ENCODE data around the gene PEX11G. TPM values are rescaled to one million over a fixed set of nuclear protein-coding genes. Genes with fewer than 3 reads are reported as not detected.
A peak's percentile ranks its signal among the peaks of the same experiment; 100 is the strongest.

Gene PEX11G
- total and polyA plus RNA-seq, 10 donors, result 2.3 to 9.6 (median 4.6) TPM

DNA sequence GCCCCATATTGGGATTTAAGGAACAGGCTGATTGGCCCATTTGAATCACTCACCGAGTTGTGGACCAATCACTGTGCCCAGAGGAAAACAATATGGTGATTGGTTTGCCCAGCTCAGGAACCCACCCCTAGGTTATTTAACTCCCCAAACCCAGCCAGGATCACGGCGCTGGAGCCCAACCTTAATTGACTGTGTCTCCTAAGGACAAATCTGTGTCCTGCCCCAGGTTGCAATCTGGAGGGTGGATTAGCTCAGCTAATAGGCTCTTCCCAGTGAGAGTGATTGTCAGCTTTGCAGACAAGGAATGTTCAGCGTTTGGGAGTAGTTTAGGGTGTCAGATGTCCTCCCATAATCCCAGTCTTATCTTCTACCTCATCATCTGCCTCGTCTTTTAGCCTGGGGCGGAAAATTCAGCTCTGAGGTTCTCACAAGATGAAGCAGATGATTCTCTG lies 23.6 kb upstream of the PEX11G start:
- Histone ChIP-seq H3K4me3 (no peak overlapping the region), H3K27ac (no peak overlapping the region), H3K27me3 (replicated peaks in 1 of 7) (peaks cover 0 to 14% (median 0%) of the 10 kb centered on the region in 7 donors), H3K4me1 (peaks cover 0 to 27% (median 15%) of the 10 kb centered on the region in 6 donors), H3K36me3 (no peaks in the 10 kb centered on the region), H3K9me3 (no peaks in the 10 kb centered on the region)
- no peak for DNase-seq
- intact Hi-C loops (cut with DNase I; ENCODE audit: low total_unique reads), result no loop called here
- 63 to 79% (median 73%) methylated on average over 6 of the region's 6 CpGs for WGBS, 5 donors
- TF ChIP-seq POLR2A (IDR thresholded peaks at IDR 0.05), result no peak
- TF ChIP-seq POLR2AphosphoS5 (IDR thresholded peaks at IDR 0.05), result no peak
- TF ChIP-seq, protein P1, sequence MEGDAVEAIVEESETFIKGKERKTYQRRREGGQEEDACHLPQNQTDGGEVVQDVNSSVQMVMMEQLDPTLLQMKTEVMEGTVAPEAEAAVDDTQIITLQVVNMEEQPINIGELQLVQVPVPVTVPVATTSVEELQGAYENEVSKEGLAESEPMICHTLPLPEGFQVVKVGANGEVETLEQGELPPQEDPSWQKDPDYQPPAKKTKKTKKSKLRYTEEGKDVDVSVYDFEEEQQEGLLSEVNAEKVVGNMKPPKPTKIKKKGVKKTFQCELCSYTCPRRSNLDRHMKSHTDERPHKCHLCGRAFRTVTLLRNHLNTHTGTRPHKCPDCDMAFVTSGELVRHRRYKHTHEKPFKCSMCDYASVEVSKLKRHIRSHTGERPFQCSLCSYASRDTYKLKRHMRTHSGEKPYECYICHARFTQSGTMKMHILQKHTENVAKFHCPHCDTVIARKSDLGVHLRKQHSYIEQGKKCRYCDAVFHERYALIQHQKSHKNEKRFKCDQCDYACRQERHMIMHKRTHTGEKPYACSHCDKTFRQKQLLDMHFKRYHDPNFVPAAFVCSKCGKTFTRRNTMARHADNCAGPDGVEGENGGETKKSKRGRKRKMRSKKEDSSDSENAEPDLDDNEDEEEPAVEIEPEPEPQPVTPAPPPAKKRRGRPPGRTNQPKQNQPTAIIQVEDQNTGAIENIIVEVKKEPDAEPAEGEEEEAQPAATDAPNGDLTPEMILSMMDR (IDR thresholded peaks at IDR 0.05 in 8 of 11, conservative IDR thresholded peaks at IDR 0.05 in 3 of 11), result no peak

DNA sequence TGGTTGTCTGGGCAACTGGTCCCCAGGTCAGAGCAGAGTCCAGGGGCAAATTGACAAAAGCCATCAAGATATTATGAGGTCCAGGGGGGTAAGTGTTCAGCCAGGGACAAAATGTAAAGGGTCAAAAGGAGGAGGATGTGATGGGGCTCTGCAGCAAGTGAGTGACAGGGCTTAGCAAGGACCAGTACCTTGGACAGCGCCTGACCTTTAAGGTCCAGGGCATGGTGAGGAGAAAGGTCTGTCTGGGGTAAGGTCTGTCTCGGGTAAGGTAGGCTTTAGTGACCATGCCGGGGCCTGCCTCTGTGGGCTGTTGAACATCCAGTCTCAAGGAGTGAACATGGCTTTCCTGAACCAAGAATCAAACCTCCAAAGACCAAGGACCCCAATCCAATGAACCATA lies 20.8 kb upstream of the PEX11G start:
- intact Hi-C loops (cut with DNase I; ENCODE audit: low total_unique reads), result no loop called here
- no peak overlapping the region for H3K4me3 ChIP-seq
- no peaks in the 10 kb centered on the region for H3K36me3 ChIP-seq
- WGBS, 5 donors, result 14 to 53% (median 38%) methylated on average over 3 of the region's 3 CpGs
- DNase-seq, result no peak
- H3K27ac ChIP-seq, result no peak overlapping the region
- no peaks in the 10 kb centered on the region for H3K9me3 ChIP-seq
- peaks cover 0 to 31% (median 11%) of the 10 kb centered on the region in 6 donors for H3K4me1 ChIP-seq
- peaks cover 0 to 35% (median 7%) of the 10 kb centered on the region in 7 donors for H3K27me3 ChIP-seq (replicated peaks in 1 of 7)
- TF ChIP-seq, protein P1 (IDR thresholded peaks at IDR 0.05 in 8 of 11, conservative IDR thresholded peaks at IDR 0.05 in 3 of 11), result no peak
- TF ChIP-seq POLR2A (IDR thresholded peaks at IDR 0.05) (no peak), POLR2AphosphoS5 (IDR thresholded peaks at IDR 0.05) (no peak)

DNA sequence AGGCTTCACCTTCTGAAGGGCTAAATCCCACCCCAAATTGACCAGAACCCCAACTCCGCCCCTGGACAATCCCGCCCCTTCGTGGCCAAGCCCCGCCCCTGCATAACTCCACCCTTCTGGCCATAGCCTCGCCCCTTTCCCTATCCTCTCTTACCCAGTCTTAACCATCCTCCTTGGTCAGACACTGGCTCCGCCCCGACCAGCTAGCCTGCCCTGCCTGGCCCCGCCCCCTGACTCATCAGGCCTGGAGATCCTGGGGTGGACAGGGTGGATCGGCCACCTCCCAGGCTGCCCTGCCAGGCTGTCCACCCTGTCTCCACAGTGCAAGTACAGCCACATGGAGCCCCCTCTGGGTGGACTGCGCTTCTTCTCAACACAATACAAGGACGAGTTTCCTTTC lies 19.0 kb upstream of the PEX11G start:
- Histone ChIP-seq H3K9me3 (no peaks in the 10 kb centered on the region), H3K27ac (no peak overlapping the region), H3K4me1 (peaks cover 0 to 31% (median 11%) of the 10 kb centered on the region in 6 donors), H3K36me3 (no peaks in the 10 kb centered on the region), H3K4me3 (no peak overlapping the region), H3K27me3 (replicated peaks in 1 of 7) (peaks cover 0 to 53% (median 7%) of the 10 kb centered on the region in 7 donors)
- TF ChIP-seq, protein P1 (IDR thresholded peaks at IDR 0.05 in 8 of 11, conservative IDR thresholded peaks at IDR 0.05 in 3 of 11), result no peak
- no peak for TF ChIP-seq POLR2A (IDR thresholded peaks at IDR 0.05)
- TF ChIP-seq POLR2AphosphoS5 (IDR thresholded peaks at IDR 0.05), result no peak
- WGBS, 5 donors, result 37 to 55% (median 50%) methylated on average over 11 of the region's 11 CpGs
- peak; percentile 86 for DNase-seq
- intact Hi-C loops (cut with DNase I; ENCODE audit: low total_unique reads), result no loop called here

DNA sequence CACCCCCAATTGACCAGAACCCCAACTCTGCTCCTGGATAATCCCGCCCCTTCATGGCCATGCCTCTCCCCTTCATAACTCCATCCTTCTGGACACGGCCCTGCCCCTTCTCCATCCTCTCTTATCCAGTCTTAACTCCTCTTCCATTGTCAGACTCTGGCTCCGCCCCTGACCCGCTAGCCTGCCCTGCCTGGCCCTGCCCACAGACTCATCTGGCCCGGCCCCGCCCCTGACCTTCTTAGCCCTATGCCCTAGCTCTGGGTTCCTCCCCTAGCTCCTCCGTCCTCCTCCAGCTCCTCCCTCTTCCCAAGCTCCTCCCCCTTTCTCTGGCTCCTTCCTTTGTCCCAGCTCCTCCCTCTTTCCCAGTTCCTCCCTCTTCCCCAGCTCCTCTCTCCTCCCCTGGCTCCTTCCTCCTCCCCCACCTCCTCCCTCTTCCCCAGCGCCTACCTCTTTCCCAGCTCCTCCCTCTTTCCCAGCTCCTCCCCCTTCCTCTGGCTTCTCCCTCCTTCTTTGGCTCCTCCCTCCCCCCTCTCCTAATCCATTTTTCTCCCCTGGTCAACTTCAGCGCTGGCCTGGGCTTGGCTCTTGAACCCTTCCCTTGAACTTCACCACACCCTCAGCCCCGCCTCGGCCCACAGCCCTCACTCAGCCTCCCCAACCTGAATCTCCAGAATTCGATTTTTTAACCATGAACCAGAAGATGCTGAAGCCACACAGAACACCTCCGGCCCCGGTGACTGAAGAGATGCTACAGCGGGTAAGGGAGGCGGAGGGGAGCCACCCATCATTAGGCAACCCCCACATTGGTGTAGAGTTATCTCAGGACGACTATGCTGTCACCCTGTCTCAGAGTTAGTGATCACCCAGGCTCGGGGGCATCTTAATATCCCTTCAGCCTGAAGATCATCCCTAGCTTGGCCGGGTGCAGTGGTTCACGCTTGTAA lies 17.8 kb upstream of the PEX11G start:
- WGBS, 5 donors, result 42 to 58% (median 49%) methylated on average over 19 to 20 of the region's 20 CpGs
- peak in 2 of 3 donors; percentile 37 to 50 for TF ChIP-seq POLR2AphosphoS5 (IDR thresholded peaks at IDR 0.05)
- no peak for TF ChIP-seq POLR2A (IDR thresholded peaks at IDR 0.05)
- peak; percentile 91 for DNase-seq

More for the DNA sequence above, 17.8 kb upstream of the PEX11G start:
- Histone ChIP-seq H3K4me3 (peak overlapping the region in 2 of 8 donors; percentile 13 to 45), H3K9me3 (no peaks in the 10 kb centered on the region), H3K27me3 (replicated peaks in 1 of 7) (peaks cover 0 to 65% (median 7%) of the 10 kb centered on the region in 7 donors), H3K4me1 (peaks cover 0 to 32% (median 11%) of the 10 kb centered on the region in 6 donors), H3K36me3 (no peaks in the 10 kb centered on the region), H3K27ac (peak overlapping the region in 2 of 8 donors; percentile 5 to 45)
- intact Hi-C loops (cut with DNase I; ENCODE audit: low total_unique reads), result no loop called here

Measured in spleen (tissue), 11 donors.